HG02852 (cell line): ENCODE results near the gene GSG1L.

Source experiments
- ATAC-seq: cut with Tn5 transposase; IDR thresholded peaks from one replicate; pipeline ENCODE4 v1.9.1; 2021; ENCODE audit warnings: mild to moderate bottlenecking, moderate library complexity; ENCODE audit not compliant: unreplicated experiment

Gene GSG1L

GRCh38 chr16:27780468-27781194, 282.9 kb downstream of the GSG1L start:
- ATAC-seq: no peak

- ATAC-seq: no peak
These were observed 283.8 kb downstream of the GSG1L start for GRCh38 chr16:27779641-27780164.

- no peak for ATAC-seq
These were observed 284.5 kb downstream of the GSG1L start for GRCh38 chr16:27778926-27779570.

- no peak for ATAC-seq
These were observed 285.2 kb downstream of the GSG1L start for GRCh38 chr16:27778171-27778925.

- no peak for ATAC-seq
These were observed 286.0 kb downstream of the GSG1L start for GRCh38 chr16:27777527-27777926.

GRCh38 chr16:27776556-27777225, 286.8 kb downstream of the GSG1L start:
- ATAC-seq: no peak

DNA sequence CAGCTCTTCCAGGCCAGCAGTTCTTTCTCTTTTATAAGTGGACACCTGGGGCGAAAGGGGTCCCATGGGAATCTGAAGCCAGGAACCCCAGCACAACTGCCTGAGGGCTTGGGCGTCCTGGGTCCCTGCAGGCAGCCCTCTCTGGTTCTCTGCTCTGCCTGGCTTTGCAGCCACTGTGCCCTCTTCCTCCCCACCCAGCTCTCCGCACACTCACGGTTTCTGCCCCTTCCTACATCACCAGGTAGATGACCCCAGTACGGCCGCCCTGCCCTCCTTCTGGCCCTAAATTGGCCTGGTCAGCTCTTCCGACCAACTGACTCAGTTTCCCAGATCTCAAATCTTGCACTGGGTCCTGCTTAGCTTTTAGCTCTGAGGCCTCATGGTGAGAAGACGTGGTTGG, 288.3 kb downstream of the GSG1L start:
- no peak for ATAC-seq

DNA sequence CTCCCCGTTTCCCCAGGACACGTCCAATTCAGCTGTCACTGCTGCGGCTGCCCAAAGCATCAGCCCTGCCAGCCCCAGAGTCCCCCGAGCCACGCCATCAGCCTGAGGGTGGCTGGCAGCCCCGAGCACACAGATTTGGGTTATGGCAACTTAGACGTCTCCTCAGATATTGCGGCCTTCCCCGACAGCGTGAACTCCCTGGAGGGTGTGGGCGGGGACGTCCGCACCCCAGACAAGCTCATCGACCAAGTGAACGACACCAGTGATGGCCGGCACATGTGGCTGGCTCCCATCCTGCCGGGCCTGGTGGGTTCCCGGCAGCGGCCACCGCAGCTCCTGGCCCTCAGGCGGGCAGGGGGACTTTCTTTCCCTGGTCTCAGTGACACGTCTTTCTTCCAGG, 288.7 kb downstream of the GSG1L start:
- ATAC-seq: no peak

- ATAC-seq: no peak
These were observed 290.2 kb downstream of the GSG1L start for GRCh38 chr16:27773344-27773743.

DNA sequence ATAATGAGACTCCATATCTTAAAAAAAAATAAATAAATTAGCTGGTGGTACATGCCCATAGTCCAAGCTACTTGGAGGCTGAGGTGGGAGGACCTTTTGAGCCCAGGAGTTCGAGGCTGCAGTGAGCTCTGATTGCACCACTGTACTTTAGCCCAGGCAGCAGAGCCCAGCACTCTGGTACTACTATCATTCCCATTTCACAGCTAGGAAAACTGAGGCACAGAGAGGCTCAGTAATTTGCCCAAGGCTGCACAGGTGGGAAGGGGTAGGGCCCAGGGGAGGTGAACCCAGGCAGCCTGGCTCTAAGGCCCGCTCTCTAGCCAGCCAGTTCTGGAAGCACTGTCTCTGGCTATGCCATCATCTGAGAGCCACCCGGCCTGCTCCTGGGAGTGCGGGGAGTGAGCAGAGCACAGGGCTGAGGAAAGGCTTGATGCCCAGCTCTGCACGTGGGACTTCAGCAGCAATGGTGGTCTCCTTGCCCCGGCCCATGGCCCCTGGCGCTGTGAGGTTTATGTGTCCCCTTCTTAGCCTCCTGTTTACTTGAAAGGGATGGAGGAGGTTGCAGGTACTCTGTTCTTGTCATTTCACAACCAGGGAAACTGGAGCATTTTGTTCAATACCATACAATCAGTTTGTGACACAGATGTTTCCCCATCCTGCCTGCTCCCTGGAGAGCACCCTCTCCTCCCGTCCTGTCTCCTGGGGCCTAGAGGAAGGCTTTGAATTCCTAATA, 291.3 kb downstream of the GSG1L start:
- ATAC-seq: no peak

GRCh38 chr16:27771201-27771910, 292.2 kb downstream of the GSG1L start:
- no peak for ATAC-seq

- no peak for ATAC-seq
These were observed 293.0 kb downstream of the GSG1L start for GRCh38 chr16:27770271-27771196.

DNA sequence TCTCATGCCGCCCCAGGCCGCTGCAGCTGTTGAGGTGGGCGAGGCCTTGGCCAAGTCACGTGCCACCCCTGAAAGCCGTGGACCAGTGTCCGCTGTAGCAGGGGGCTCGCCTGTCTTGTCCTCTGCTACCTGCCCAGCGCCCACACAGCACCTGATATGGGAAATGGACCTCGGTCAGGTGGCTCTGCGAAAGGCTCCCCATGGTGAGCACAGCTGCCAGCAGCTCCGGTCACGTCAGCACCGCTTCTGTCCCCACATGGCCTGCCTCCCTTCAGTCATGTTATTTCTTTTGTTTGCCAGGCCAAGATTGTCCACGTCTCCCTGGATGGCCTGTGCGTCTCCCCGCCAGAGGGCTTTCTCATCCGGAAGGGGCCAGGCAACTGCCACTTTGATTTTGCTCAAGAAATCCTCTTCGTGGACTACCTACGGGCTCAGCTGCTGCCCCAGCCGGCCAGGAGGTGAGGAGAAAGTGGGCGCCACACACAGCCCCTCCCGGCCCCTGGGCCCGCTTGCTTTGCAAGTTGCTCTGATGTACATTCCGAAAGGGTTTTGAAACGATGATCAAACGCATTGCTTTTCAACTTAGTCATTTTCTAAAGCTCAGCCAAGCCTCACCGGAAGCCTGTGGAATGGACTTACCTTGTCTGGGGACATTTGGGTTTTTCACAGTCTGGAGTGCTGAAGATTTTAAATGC, 293.8 kb downstream of the GSG1L start:
- ATAC-seq: no peak

DNA sequence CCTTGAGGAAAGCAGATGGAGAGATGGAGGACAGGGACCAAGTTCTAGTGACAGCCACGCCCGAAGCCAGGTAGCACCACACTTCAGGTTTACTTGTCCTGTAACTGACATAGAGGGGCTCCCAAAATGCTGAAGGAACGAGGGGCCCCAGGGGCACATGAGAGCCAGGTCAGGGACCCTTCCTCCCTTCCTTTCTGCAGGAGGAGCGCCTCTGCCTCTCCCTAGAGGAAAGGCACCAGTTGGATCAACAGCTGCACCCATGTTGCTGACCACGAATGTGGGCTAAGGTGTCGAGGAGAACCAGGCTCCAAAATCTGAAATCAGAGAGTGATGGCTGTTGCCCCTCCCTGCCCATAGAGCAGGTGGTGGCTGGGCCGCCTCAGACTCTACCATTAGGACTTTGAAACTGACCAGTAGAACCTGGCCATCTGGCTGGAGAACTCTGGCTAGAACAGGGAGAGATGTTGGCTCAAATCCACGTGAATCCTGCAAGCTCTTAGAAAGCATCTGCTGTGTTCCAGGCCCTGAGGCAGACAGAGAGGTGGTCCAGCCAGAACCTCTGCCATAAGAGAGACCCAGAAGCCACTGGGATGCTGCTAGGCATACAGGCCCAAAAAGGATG, 294.8 kb downstream of the GSG1L start:
- ATAC-seq: no peak

GRCh38 chr16:27767971-27768591, 295.4 kb downstream of the GSG1L start:
- ATAC-seq: no peak

- no peak for ATAC-seq
These were observed 296.4 kb downstream of the GSG1L start for GRCh38 chr16:27767081-27767480.

DNA sequence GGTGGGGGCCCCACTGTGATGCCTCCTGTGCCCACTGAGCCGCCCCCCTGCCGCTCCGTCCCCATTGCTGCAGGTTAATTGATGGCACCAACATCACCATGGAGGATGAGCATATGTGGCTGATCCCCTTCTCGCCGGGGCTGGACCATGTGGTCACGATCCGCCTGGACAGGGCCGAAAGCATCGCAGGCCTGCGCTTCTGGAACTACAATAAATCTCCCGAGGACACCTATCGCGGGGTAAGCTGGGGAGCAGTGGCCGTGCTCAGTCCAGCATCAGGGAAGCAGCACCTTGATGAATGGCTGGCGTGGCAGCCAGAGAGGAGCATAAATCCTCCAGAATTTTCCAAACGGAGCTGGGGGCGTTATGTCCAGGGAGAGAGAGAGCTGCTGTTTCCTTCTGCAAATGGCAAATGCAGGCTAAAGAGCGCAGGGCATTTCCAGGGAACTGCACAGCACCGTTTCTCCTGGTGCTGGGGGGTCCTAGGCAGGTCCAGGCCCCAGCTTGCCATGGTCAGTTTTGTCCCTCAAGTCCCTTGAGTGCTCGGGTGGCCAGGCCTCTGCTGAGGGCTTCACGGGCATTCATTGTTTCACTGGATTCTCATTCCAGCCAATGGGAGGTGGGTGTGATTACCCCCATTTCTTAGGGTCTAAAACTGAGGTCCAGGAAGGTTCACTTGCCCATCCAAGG, 297.1 kb downstream of the GSG1L start:
- ATAC-seq: no peak
